GM12875 (cell line): ENCODE data around the gene TTLL8.

Experiments used
- H3K4me3 ChIP-seq: one replicate; pipeline ENCODE4 v1.5.1; 2011; ENCODE audit warnings: low read depth, low read length, control low read depth
- TF ChIP-seq, protein P1 (sequence below): IDR thresholded peaks from 2 replicates; pipeline ENCODE4 v1.5.1; 2011; ENCODE audit warnings: low read depth, mild to moderate bottlenecking, control low read depth, inconsistent platforms, low read length, moderate library complexity, borderline replicate concordance; ENCODE audit not compliant: insufficient read depth

TTLL8 gene

DNA sequence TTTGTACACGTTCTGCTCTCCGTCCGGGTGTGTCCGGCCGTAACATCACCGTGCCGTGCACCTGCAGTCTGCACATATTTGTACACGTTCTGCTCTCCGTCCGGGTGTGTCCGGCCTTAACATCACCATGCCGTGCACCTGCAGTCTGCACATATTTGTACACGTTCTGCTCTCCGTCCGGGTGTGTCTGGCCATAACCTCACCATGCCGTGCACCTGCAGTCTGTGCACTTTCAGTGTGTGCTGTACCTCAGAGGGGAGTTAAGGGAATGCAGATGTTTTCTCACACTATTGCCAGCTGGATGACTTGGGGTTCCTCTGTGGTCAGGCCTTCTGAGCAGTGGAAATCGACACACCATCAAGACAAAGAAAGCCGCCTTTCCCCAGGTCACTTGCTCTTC lies 4.2 kb downstream of the TTLL8 start:
- TF ChIP-seq, protein P1, sequence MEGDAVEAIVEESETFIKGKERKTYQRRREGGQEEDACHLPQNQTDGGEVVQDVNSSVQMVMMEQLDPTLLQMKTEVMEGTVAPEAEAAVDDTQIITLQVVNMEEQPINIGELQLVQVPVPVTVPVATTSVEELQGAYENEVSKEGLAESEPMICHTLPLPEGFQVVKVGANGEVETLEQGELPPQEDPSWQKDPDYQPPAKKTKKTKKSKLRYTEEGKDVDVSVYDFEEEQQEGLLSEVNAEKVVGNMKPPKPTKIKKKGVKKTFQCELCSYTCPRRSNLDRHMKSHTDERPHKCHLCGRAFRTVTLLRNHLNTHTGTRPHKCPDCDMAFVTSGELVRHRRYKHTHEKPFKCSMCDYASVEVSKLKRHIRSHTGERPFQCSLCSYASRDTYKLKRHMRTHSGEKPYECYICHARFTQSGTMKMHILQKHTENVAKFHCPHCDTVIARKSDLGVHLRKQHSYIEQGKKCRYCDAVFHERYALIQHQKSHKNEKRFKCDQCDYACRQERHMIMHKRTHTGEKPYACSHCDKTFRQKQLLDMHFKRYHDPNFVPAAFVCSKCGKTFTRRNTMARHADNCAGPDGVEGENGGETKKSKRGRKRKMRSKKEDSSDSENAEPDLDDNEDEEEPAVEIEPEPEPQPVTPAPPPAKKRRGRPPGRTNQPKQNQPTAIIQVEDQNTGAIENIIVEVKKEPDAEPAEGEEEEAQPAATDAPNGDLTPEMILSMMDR: no peak
- no peak overlapping the region for H3K4me3 ChIP-seq

DNA sequence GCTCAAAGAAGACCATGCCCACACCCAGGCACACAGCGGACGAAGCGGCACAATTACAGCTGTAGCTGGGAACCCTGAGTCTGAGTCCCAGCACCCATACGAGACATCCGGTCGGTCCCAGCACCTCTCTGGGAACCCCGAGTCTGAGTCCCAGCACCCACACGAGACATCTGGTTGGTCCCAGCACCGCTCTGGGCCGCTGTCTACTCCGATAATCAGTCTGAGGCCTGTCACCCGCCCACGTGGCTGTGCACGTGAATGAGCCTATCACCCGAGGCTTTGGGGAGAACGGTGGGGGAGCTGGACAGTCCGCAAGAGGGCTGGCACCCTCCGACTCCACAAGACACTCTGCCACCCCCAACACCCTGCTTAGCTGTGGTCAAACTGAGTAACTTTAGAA lies 6.2 kb downstream of the TTLL8 start:
- TF ChIP-seq, protein P1: no peak
- H3K4me3 ChIP-seq: no peak overlapping the region

DNA sequence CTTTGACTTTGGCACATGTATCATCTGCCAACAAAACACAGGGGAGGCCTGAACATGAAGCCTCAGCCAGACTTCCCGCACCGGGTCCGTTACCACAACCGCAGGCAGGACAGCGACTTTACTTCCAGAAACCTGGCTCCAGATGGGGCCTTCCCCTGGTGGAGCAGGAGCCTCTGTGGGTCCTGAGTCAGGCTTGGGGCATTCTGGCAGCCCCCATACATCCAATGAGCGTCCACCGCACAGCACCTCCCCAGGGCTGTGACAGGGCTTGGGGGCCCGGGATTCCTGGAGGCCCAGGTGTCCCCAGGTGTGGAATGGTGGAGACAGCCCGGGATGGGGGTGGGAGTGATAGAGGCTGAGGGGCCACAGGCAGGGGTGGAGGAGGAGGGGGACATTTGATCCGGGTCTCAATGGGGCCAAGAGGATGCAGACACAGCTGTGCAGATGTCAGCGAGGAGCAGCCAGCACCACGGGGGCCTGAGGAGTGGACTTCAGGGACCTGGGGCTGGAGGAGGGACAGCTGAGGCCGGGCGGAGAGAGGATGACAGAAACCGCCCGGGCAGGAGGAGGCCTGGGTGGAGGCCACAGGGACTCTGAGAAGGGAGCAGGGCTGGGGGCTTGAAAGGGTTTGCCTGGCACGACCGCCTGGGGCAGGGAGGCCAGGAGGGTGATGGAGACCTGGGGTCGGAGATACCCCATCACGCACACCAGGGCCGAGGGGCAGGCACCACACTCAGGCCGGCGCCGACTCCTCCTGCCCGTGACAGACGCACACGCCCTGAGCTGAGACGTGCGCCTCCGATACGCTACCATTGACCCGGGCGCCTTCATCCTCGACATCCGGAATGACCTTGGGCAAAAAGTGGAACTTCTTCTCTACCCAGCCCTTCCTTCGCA lies 8.6 kb downstream of the TTLL8 start:
- H3K4me3 ChIP-seq: no peak overlapping the region

DNA sequence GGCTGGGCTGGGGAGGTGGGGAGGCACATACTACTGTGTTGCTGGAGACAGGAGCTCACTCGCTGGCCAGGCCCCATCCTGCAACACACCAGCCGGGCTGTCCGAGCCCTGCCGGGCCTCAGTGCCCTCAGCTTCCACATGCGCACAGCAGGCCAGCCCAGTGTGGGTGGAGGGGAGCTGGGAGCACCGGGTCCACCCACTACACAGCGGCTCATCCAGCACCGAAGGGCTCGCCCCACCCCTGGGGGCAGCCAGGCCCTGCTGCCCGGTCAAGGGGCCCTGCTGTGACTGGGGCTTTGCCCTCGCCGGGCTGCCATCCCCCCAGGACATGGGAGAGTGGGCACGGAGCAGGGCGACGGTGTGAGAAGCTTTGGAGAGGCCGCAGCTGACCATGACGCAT lies 9.3 kb downstream of the TTLL8 start:
- TF ChIP-seq, protein P1: no peak
- H3K4me3 ChIP-seq: no peak overlapping the region

More for the DNA sequence above, 8.6 kb downstream of the TTLL8 start:
- TF ChIP-seq, protein P1: no peak

DNA sequence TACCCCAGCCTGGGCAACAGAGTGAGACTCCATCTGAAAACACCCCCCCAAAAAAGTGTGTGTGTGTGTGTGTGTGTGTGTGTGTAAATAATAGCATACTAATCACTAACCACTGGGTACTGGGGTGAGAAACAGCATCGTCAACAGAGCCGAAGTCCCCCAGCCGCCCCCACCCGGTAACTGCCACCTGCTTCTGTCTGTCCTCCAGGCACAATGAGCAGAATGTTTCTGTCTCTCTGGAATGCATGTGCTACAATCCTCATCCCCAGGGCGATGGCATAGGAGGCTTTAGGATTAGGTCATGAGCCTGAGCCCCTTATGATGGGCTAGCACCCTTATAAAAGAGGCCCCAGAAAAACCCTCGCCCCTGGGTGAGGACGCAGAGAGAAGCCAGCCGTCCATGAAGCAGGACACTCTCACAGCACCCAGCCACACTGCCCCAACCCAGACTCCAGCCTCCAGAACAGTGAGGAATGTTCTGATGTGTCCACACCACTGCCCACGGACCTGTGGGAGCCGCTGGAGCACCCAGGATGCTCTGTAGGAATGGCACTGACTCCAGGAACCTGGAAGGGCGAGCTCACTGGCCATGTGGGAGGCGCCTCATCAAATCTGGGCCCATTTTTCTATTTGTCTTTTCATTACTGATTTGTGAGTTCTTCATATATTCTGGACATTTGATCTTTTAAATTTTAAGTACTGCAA lies 9.9 kb downstream of the TTLL8 start:
- H3K4me3 ChIP-seq: no peak overlapping the region
- TF ChIP-seq, protein P1: no peak

DNA sequence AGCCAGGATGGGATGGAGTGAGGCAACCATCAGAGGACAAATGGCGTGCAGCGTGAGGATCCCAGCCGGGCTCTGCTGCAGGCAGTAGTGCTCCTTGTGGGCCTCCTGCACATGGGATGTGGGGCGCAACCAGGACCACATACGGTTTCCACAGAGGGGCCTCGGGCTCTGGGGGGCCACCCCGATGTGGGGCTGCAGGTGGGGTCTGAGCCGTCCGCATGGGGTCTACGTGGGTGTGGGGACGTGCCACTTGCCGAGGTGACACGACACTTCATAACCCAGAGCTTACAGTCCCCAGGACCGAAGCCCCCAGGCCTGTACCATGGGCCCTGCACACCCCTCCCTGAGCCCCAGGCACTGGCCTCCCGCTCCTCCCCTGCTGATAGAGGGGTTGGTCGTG lies 10.8 kb downstream of the TTLL8 start:
- TF ChIP-seq, protein P1: no peak

More for the DNA sequence above, 10.8 kb downstream of the TTLL8 start:
- H3K4me3 ChIP-seq: no peak overlapping the region
